Measurements from ENCODE around the gene TSPAN4. TPM values are rescaled to one million over a fixed set of nuclear protein-coding genes. Genes with fewer than 3 reads are reported as not detected.

Gene TSPAN4, protein sequence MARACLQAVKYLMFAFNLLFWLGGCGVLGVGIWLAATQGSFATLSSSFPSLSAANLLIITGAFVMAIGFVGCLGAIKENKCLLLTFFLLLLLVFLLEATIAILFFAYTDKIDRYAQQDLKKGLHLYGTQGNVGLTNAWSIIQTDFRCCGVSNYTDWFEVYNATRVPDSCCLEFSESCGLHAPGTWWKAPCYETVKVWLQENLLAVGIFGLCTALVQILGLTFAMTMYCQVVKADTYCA
- total RNA-seq, result 1 to 10 TPM; 4.4 to 4.5 TPM

- peak; percentile 88 for DNase-seq
- peak within 1 kb of the TSS; percentile 76 for H3K27ac Mint-ChIP-seq
- ChIA-PET POLR2A (interaction anchor here (0.6 to 5.2 kb wide), 16 partner anchors 9 to 274 kb away, joined by 3 to 45 read pairs (median 4); partner anchors contain the start of genes CD151, CRACR2B, GATD1 and PNPLA2), CTCF (interaction anchor here (1.2 to 1.4 kb wide), 3 partner anchors 12 to 86 kb away, joined by 3 to 4 read pairs (median 3); no protein-coding TSS in a partner anchor)
- H3K4me3 Mint-ChIP-seq, result peak within 1 kb of the TSS; percentile 83
- peaks cover 24% of the 10 kb centered on the region for H3K4me1 Mint-ChIP-seq
- H3K36me3 Mint-ChIP-seq (ENCODE audit: low read depth), result peaks cover 16% of the 10 kb centered on the region
- no peaks in the 10 kb centered on the region for H3K27me3 Mint-ChIP-seq
- no peaks in the 10 kb centered on the region for H3K9me3 Mint-ChIP-seq
Observed at GRCh38 chr11:842370-843002, at the start of gene TSPAN4, which contains the start of gene POLR2L. TSS of gene TSPAN4 (plus strand) at chr11:842852. CDS start at chr11:850305, 7,453 bp downstream. TSS of gene POLR2L (minus strand) at chr11:842529. CDS start at chr11:842508, 21 bp downstream.

DNA sequence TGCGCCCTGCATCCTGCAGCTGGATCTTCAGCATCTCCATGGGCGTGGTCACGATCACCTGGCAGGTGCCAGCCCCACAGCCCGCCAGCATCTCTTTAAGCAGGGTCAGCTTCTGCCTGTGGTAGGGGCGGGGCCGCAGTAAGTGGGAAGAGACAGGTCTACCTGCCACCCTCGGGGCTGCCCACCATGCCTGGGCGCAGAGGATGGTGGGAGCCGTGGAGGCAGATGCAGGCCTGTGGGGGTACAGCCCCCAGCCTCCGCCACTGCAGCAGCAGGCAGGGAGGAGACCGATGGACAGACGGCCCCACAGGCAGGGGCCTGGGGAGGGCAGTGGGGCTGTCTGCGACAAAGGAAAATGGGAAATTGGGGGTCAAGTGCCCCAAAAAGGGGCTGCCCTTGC, 49.8 kb upstream of the TSPAN4 start:
- H3K9me3 Mint-ChIP-seq, result no peaks in the 10 kb centered on the region
- DNase-seq, result no peak
- H3K4me1 Mint-ChIP-seq, result peaks cover 41% of the 10 kb centered on the region
- CTCF ChIA-PET, result no interaction called here
- peaks cover 11% of the 10 kb centered on the region for H3K36me3 Mint-ChIP-seq (ENCODE audit: low read depth)
- POLR2A ChIA-PET, result interaction anchor here (1.1 kb wide), 1 partner anchor 26 kb away, joined by 3 read pairs; the partner anchor contains the start of gene PNPLA2
- no peak overlapping the region for H3K4me3 Mint-ChIP-seq
- no peaks in the 10 kb centered on the region for H3K27me3 Mint-ChIP-seq
- no peak overlapping the region for H3K27ac Mint-ChIP-seq

- CTCF ChIA-PET, result no interaction called here
- Mint-ChIP-seq H3K27me3 (no peaks in the 10 kb centered on the region), H3K27ac (no peak overlapping the region), H3K9me3 (no peaks in the 10 kb centered on the region), H3K4me1 (peaks cover 42% of the 10 kb centered on the region), H3K4me3 (peak overlapping the region; percentile 54), H3K36me3 (ENCODE audit: low read depth) (peaks cover 11% of the 10 kb centered on the region)
- POLR2A ChIA-PET, result interaction anchor here (0.7 to 1.1 kb wide), 4 partner anchors 11 to 26 kb away, joined by 3 read pairs; partner anchors contain the start of genes PIDD1 and PNPLA2
- no peak for DNase-seq
Observed at GRCh38 chr11:793556-793955, 49.1 kb upstream of the TSPAN4 start.

- Mint-ChIP-seq H3K4me1 (peaks cover 40% of the 10 kb centered on the region), H3K27ac (no peak overlapping the region), H3K27me3 (no peaks in the 10 kb centered on the region), H3K9me3 (no peaks in the 10 kb centered on the region), H3K4me3 (peak overlapping the region; percentile 54), H3K36me3 (ENCODE audit: low read depth) (peaks cover 14% of the 10 kb centered on the region)
- POLR2A ChIA-PET, result interaction anchor here (0.7 to 3.9 kb wide), 5 partner anchors 11 to 25 kb away, joined by 3 to 23 read pairs (median 3); partner anchors contain the start of genes PIDD1, PNPLA2 and RPLP2
- no peak for DNase-seq
- CTCF ChIA-PET, result no interaction called here
Observed at GRCh38 chr11:794013-794765, 48.5 kb upstream of the TSPAN4 start.

GRCh38 chr11:794766-795633, 47.7 kb upstream of the TSPAN4 start:
- ChIA-PET POLR2A (interaction anchor here (0.6 to 3.9 kb wide), 6 partner anchors 9 to 219 kb away, joined by 3 to 35 read pairs (median 12); partner anchors contain the start of genes GATD1, PHRF1, PIDD1 and RPLP2), CTCF (no interaction called here)
- H3K27me3 Mint-ChIP-seq, result no peaks in the 10 kb centered on the region
- H3K27ac Mint-ChIP-seq, result peak overlapping the region; percentile 16
- H3K4me1 Mint-ChIP-seq, result peaks cover 35% of the 10 kb centered on the region
- H3K9me3 Mint-ChIP-seq, result no peaks in the 10 kb centered on the region
- DNase-seq, result no peak
- peak overlapping the region; percentile 93 for H3K4me3 Mint-ChIP-seq
- peaks cover 14% of the 10 kb centered on the region for H3K36me3 Mint-ChIP-seq (ENCODE audit: low read depth)

DNA sequence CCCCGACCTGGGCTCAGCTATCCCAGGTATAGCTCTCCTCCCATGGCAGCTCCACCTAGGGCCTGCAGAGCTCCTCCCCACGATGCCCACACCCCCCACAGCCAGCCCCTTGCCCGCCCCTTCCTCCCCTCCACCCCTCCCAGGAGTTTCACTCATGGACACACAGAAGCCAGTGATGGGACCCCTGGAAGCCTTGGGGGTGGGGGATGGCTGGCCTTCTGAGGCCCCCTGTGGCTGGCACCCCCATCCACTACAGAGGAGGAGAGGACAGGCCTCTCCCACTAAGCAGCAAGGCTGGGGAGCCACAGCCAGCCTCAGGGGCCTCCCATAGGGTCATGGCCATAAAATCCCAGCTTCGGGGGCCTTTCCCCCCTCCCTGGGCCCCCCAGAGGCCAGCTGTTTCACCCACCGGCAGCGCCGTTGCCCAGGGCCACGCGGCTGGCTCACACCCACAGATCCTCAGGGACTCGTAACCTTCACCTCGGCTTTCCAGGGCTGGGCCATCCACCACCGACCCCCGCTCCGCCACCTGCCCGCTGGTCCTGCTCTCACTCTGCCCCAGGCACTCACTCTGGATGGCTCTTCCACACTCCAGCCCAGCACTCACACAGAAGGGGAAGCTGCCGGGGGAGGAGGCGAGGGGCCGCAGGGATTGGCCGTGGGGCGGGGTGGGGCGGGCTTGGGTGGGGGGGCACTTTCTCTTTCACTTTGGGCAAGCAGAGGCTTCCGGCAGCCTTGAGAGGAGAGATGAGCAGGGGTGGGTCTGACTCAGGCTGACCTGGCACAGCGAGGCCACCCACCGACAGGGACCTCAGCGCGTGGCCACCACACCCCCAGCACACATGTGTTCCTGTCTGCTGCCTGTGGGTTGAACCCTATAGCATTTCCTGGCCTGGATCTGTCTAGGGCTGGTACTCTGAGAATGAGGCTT, 46.8 kb upstream of the TSPAN4 start:
- Mint-ChIP-seq H3K4me3 (peak overlapping the region; percentile 93), H3K4me1 (peaks cover 30% of the 10 kb centered on the region), H3K9me3 (no peaks in the 10 kb centered on the region), H3K27ac (peak overlapping the region; percentile 89), H3K27me3 (no peaks in the 10 kb centered on the region), H3K36me3 (ENCODE audit: low read depth) (peaks cover 17% of the 10 kb centered on the region)
- ChIA-PET CTCF (no interaction called here), POLR2A (interaction anchor here (0.6 to 3.9 kb wide), 11 partner anchors 8 to 220 kb away, joined by 3 to 35 read pairs (median 4); partner anchors contain the start of genes GATD1, PHRF1, PIDD1 and PNPLA2)
- DNase-seq, result peak; percentile 87

GRCh38 chr11:796565-797295, 45.9 kb upstream of the TSPAN4 start:
- no peak for DNase-seq
- ChIA-PET CTCF (no interaction called here), POLR2A (interaction anchor here (0.8 to 3.9 kb wide), 10 partner anchors 9 to 221 kb away, joined by 3 to 35 read pairs (median 4); partner anchors contain the start of genes GATD1, PHRF1, PIDD1 and PNPLA2)
- Mint-ChIP-seq H3K4me3 (peak overlapping the region; percentile 93), H3K4me1 (peaks cover 32% of the 10 kb centered on the region), H3K36me3 (ENCODE audit: low read depth) (peaks cover 19% of the 10 kb centered on the region), H3K27me3 (no peaks in the 10 kb centered on the region), H3K9me3 (no peaks in the 10 kb centered on the region), H3K27ac (peak overlapping the region; percentile 89)

DNA sequence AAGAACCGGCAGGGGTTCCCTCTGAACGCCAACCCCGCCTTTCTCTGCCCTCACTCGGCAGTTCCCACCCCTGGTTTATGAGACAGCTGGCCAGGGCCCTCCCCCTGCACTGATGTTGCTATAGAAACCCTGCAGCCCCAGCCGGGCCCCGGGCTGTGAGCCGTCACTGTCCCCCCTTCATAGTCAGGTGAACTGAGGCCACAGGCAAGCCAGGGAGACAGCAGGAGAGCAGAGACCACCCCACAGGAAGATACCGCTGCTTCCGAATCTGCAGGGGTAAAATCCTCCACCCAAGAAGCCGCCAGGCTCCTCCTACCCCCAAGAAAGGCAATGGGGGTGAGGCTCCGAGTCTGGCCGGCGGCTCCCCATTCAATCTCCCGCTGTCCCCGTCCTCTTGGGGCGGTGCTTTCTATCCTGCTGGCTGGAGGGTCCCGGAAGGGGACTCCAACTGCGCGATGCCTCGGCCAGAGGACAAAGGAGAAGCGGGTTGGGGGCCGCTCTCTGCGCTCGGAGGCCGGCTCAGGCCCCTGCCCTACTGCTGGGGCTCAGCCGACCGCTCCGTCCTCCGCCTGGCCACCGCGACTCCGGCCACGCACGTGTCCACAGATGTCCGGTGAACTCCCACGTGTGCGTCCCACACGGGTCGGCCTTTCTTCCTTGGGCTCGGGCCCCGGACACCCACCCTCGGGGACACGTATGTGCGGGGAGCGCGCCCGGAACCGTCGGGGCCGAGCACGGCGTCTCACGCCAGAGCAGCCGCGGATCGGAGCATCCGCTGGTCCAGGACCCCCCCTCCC, 45.2 kb upstream of the TSPAN4 start:
- H3K4me3 Mint-ChIP-seq, result peak overlapping the region; percentile 93
- CTCF ChIA-PET, result interaction anchor here (1.4 kb wide), 1 partner anchor 33 kb away, joined by 3 read pairs; no protein-coding TSS in a partner anchor
- peak overlapping the region; percentile 89 for H3K27ac Mint-ChIP-seq
- no peaks in the 10 kb centered on the region for H3K27me3 Mint-ChIP-seq
- peaks cover 22% of the 10 kb centered on the region for H3K36me3 Mint-ChIP-seq (ENCODE audit: low read depth)
- H3K4me1 Mint-ChIP-seq, result peaks cover 33% of the 10 kb centered on the region
- peak; percentile 76 for DNase-seq
- no peaks in the 10 kb centered on the region for H3K9me3 Mint-ChIP-seq
- POLR2A ChIA-PET, result interaction anchor here (0.8 to 3.9 kb wide), 6 partner anchors 8 to 22 kb away, joined by 3 to 35 read pairs (median 16); partner anchors contain the start of genes GATD1, PIDD1, PNPLA2 and RPLP2

DNA sequence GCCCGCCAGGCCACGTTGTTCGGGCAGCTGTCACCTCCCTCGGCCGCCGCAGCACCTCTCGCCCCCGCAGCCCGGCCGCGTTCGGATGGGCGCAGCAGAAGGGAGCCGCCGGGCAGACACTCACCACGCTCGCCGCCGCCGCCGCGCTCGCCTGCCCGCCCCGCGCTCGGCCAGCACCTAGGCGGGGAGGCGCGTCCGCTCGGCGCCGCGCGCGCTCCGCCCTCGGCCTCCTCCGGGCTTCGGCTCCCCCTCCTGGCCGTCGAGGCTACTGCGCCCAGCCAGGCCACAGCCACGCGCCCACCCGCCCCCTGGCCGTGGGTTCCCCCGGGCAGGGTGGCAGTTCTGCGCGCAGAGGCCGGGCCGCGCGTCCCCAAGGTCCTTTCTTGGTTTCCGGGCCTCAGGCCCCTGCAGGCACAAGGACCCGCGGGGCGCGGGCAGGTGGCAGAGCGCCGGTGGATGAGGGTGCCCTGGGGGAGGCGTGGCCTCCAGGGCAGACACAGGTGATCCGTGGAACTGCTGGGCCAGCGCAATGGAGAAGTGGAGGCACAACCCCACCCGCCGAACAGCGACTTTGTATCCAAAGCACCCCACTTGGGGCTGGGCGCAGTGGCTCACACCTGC, 44.4 kb upstream of the TSPAN4 start, which contains the start of gene SLC25A22:
Gene SLC25A22, minus strand, starts transcription at position 189 of the 621 bp plus-strand sequence. CDS start 3,275 bp downstream, outside the sequence.
- peak within 1 kb of the TSS; percentile 93 for H3K4me3 Mint-ChIP-seq
- ChIA-PET CTCF (interaction anchor here (0.8 to 1.4 kb wide), 2 partner anchors 11 to 32 kb away, joined by 3 read pairs; no protein-coding TSS in a partner anchor), POLR2A (interaction anchor here (0.7 to 3.9 kb wide), 2 partner anchors 11 kb away, joined by 3 to 23 read pairs; partner anchors contain the start of gene RPLP2)
- H3K36me3 Mint-ChIP-seq (ENCODE audit: low read depth), result peaks cover 23% of the 10 kb centered on the region
- peak; percentile 87 for DNase-seq
- H3K27me3 Mint-ChIP-seq, result no peaks in the 10 kb centered on the region
- peak within 1 kb of the TSS; percentile 89 for H3K27ac Mint-ChIP-seq
- H3K4me1 Mint-ChIP-seq, result peaks cover 37% of the 10 kb centered on the region
- no peaks in the 10 kb centered on the region for H3K9me3 Mint-ChIP-seq

Measured in activated CD4-positive, alpha-beta memory T cell treated with anti-CD3 and anti-CD28 coated beads, Interleukin-2, amount 10 ng/mL, durations not matched to agents 7 days and 5 days (primary cell).